Heart left ventricle (tissue), 16 donors: ENCODE measurements around the gene CD40LG. TPM values are rescaled to one million over a fixed set of nuclear protein-coding genes. Genes with fewer than 3 reads are reported as not detected.

ENCODE experiments used
- ATAC-seq, 4 donors: fragments of 200-7000 bp; cut with Tn5 transposase; one replicate each; pipeline ENCODE4 v1.9.1; 2020 to 2022; ENCODE audit warnings: moderate library complexity in 4 of 4, mild to moderate bottlenecking in 3 of 4, moderate number of reproducible peaks in 1 of 4
- DNase-seq, 5 donors: peaks; one replicate each; pipeline ENCODE4 v3.0.0-alpha.2; 2020
- H3K27ac ChIP-seq, 12 donors: fragments of 200-600 bp; sonication (generic) in 4 of 12; one replicate each; pipeline versions ENCODE4 v1.5.0 to v1.8.0; 2016 to 2022; ENCODE audit warnings: mild to moderate bottlenecking in 2 of 12
- H3K27me3 ChIP-seq, 9 donors: fragments of 200-600 bp; sonication (generic) in 2 of 9; one replicate each; pipeline versions ENCODE4 v1.5.1 to v1.8.0; 2016 to 2022; ENCODE audit warnings: mild to moderate bottlenecking in 3 of 9
- H3K36me3 ChIP-seq, 9 donors: fragments of 200-600 bp; sonication (generic) in 2 of 9; one replicate each; pipeline versions ENCODE4 v1.5.0 to v1.8.0; 2018 to 2022; ENCODE audit warnings: mild to moderate bottlenecking in 2 of 9
- H3K4me1 ChIP-seq, 12 donors: fragments of 200-600 bp; sonication (generic) in 4 of 12; one replicate each; pipeline versions ENCODE4 v1.5.0 to v1.8.0; 2016 to 2022; ENCODE audit warnings: mild to moderate bottlenecking in 3 of 12
- H3K4me3 ChIP-seq, 12 donors: fragments of 200-600 bp; sonication (generic) in 4 of 12; one replicate each; pipeline versions ENCODE4 v1.5.0 to v1.8.0; 2017 to 2022; ENCODE audit warnings: mild to moderate bottlenecking in 9 of 12, moderate library complexity in 4 of 12
- H3K9me3 ChIP-seq, 12 donors: fragments of 200-600 bp; sonication (generic) in 4 of 12; one replicate each; pipeline versions ENCODE4 v1.5.0 to v1.8.0; 2016 to 2022; ENCODE audit warnings: mild to moderate bottlenecking in 1 of 12
- CTCF ChIP-seq, 12 donors: fragments of 200-600 bp; sonication (generic) in 4 of 12; IDR thresholded peaks; one replicate each; pipeline versions ENCODE4 v1.5.0 to v1.8.0; 2018 to 2022; ENCODE audit warnings: antibody characterized with exemption in 12 of 12, mild to moderate bottlenecking in 5 of 12
- POLR2A ChIP-seq, 2 donors: fragments of 450-650 bp; IDR thresholded peaks; one replicate each; pipeline ENCODE4 v1.6.1; 2017; ENCODE audit warnings: antibody characterized with exemption in 2 of 2, mild to moderate bottlenecking in 2 of 2, moderate library complexity in 2 of 2
- WGBS, 4 donors: extraction: QIAGEN DNeasy Blood & Tissue Kit in 2 of 4; methylation state at CpG; one replicate each; pipeline versions ENCODE4 v1.1.5 to v1.1.7; 2013 to 2018; 5-methylcytosine and 5-hydroxymethylcytosine counted together
- intact Hi-C, 10 donors: fragments of 100-400 bp; cut with DNase I; formaldehyde crosslinking; loops; one replicate each; pipeline versions ENCODE4 v1.11.1 to v1.14.2; 2022
- long read RNA-seq, 3 donors: library from polyadenylated mRNA; unstranded; transcript quantifications; one replicate each; pipeline ENCODE4 v2.0.0, GENCODE V29; 2020 to 2021
- polyA plus RNA-seq, 2 donors: library from polyadenylated mRNA; stranded (reverse); fragments of 200-250 nt; gene quantifications; one replicate each; pipeline ENCODE4 v1.2.3, GENCODE V29; 2013
- total RNA-seq, 9 donors: library from RNA; depleted of rRNA in 2 of 9; stranded (reverse); fragments of >200 nt in 2 of 9; fragmentation: NEBNext Ultra II Directional in 3 of 9; extraction: Animal tissue kit (Norgen Biotek cat#: 25700) in 3 of 9; gene quantifications; one replicate each; pipeline versions ENCODE4 v1.1.0 to v1.2.4, GENCODE V29; 2016 to 2023
- donor health status: ischemic (EF 13 %, LVEDD 7.1; RV severe dilation, severe dysfunction).
- donor health status: healthy with polysubstance abuse.
- donor health status: DM: no; HTN: yes; CAD: no.
- donor health status: DM: no; HTN: no; CAD: no.
- donor health status: ischemic (EF 25% LVEDD 6.9; RV normal size, moderate dysfunction).
- donor health status: ischemic (EF 25% LVEDD 5.7; RV mildly dilated, moderate dysfunction).
- donor health status: healthy.
- donor health status: DM: yes; HTN: yes; CAD: no.
- donor health status: ischemic (EF 35%, LVEDD 5.7; RV mildly dilated, moderate dysfunction).
- donor health status: nonischemic (EF 11% LVEDD 7.7; RV severe dilation, severe dysfunction).
- donor health status: DM: yes; HTN: yes; CAD: no.
- donor health status: PGD.
- donor health status: ischemic (EF 29% LVEDD 5.4; RV normal size, mild dysfunction).
- donor health status: nonischemic (EF 23%, LVEDD 6.1; RV moderate dilation, normal function).

CD40LG gene
- total RNA-seq (under 1 TPM in 2 of 9 donors, not detected in 7; 0.36 to 0.75 TPM), polyA plus RNA-seq (under 1 TPM in 1 of 2 donors, not detected in 1; 0.04 TPM)
- long read RNA-seq, donor 1 = 0 reads
- long read RNA-seq, donor 2 = 0 reads
- long read RNA-seq, donor 3 = 0 reads

GRCh38 chrX:136647677-136648360 lies at the start of gene CD40LG:
Gene CD40LG, plus strand, starts transcription at chrX:136648158. Its CDS starts 91 bp downstream, at chrX:136648249.
- Histone ChIP-seq H3K9me3 (no peaks in the 10 kb centered on the region), H3K4me1 (no peaks in the 10 kb centered on the region), H3K27me3 (peaks cover 0 to 5% (median 0%) of the 10 kb centered on the region in 9 donors), H3K4me3 (peak within 1 kb of the TSS in 1 of 12 donors; percentile 30), H3K27ac (peak within 1 kb of the TSS in 1 of 12 donors; percentile 27), H3K36me3 (no peaks in the 10 kb centered on the region)
- intact Hi-C loops = no loop called here
- ATAC-seq = no peak
- WGBS, 4 donors = 81 to 88% (median 84%) methylated on average over 10 of the region's 10 CpGs
- no peak for TF ChIP-seq CTCF (IDR thresholded peaks at IDR 0.05)
- DNase-seq = no peak

- no peak for DNase-seq
- H3K27me3 ChIP-seq = peaks cover 0 to 16% (median 0%) of the 10 kb centered on the region in 9 donors
- no peaks in the 10 kb centered on the region for H3K9me3 ChIP-seq
- no peak for ATAC-seq
- H3K4me3 ChIP-seq = no peak overlapping the region
- WGBS, 4 donors = 70 to 80% (median 72%) methylated on average over 8 of the region's 8 CpGs
- no peaks in the 10 kb centered on the region for H3K4me1 ChIP-seq
- H3K27ac ChIP-seq = no peak overlapping the region
- intact Hi-C loops = no loop called here
- no peak for TF ChIP-seq POLR2A (IDR thresholded peaks at IDR 0.05)
- TF ChIP-seq CTCF (IDR thresholded peaks at IDR 0.05) = no peak
- no peaks in the 10 kb centered on the region for H3K36me3 ChIP-seq
Observed at GRCh38 chrX:136598631-136599030, 49.3 kb upstream of the CD40LG start.

- H3K27ac ChIP-seq = no peak overlapping the region
- 36 to 95% (median 67%) methylated on average over 1 of the region's 1 CpG for WGBS, 4 donors
- no peak overlapping the region for H3K4me3 ChIP-seq
- intact Hi-C loops = loop anchor here in 4 of 10 donors (10.0 kb wide), 1 partner anchor 325 kb away; no protein-coding TSS in a partner anchor
- ATAC-seq = no peak
- TF ChIP-seq POLR2A (IDR thresholded peaks at IDR 0.05) (no peak), CTCF (IDR thresholded peaks at IDR 0.05) (no peak)
- DNase-seq = no peak
- no peaks in the 10 kb centered on the region for H3K4me1 ChIP-seq
- peaks cover 0 to 11% (median 0%) of the 10 kb centered on the region in 9 donors for H3K27me3 ChIP-seq
- no peaks in the 10 kb centered on the region for H3K36me3 ChIP-seq
- no peaks in the 10 kb centered on the region for H3K9me3 ChIP-seq
Observed at GRCh38 chrX:136600059-136600458, 47.9 kb upstream of the CD40LG start.

GRCh38 chrX:136607236-136607635 lies 40.7 kb upstream of the CD40LG start:
- no peaks in the 10 kb centered on the region for H3K36me3 ChIP-seq
- intact Hi-C loops = loop anchor here in 4 of 10 donors (10.0 kb wide), 1 partner anchor 318 kb away; no protein-coding TSS in a partner anchor
- ATAC-seq = no peak

More at GRCh38 chrX:136607236-136607635, 40.7 kb upstream of the CD40LG start:
- Histone ChIP-seq H3K27ac (no peak overlapping the region), H3K27me3 (peaks cover 0 to 4% (median 0%) of the 10 kb centered on the region in 9 donors), H3K4me3 (no peak overlapping the region), H3K4me1 (no peaks in the 10 kb centered on the region), H3K9me3 (no peaks in the 10 kb centered on the region)
- WGBS, 4 donors = 46 to 80% (median 63%) methylated on average over 3 of the region's 3 CpGs
- no peak for TF ChIP-seq CTCF (IDR thresholded peaks at IDR 0.05)
- no peak for TF ChIP-seq POLR2A (IDR thresholded peaks at IDR 0.05)
- DNase-seq = no peak
